IMR-90 (cell line): ENCODE measurements around the gene INA. TPM values are rescaled to one million over a fixed set of nuclear protein-coding genes. Genes with fewer than 3 reads are reported as not detected.

Source experiments
- ATAC-seq: fragments of 200-7000 bp; cut with Tn5 transposase; 2 replicates; pipeline ENCODE4 v1.9.1; 2020; ENCODE audit warnings: low read depth, mild to moderate bottlenecking, moderate library complexity
- BruUV-seq: library from RNA; stranded (reverse); fragments of 400-500 nt; replicated peaks from 2 replicates; lab custom pipeline; 2021; lab: Mats Ljungman, UMichigan
- CTCF ChIA-PET: fragments of 300-600 bp; formaldehyde crosslinking; extraction: SDS; loops from one replicate; lab custom pipeline; 2021; ENCODE audit warnings: antibody characterized with exemption; lab: Yijun Ruan, JAX
- POLR2A ChIA-PET: fragments of 300-600 bp; sonication (Branson Sonifier 250); formaldehyde crosslinking; loops from one replicate; lab custom pipeline; 2022; ENCODE audit warnings: antibody characterized with exemption; ENCODE audit not compliant: unreplicated experiment; lab: Charles Lee
- DNase-seq: peaks from one replicate; pipeline ENCODE4 v3.0.0; 2013
- H2AFZ ChIP-seq: replicated peaks from 2 replicates; pipeline ENCODE3; 2013; ENCODE audit warnings: low read length, mild to moderate bottlenecking; ENCODE audit not compliant: poor library complexity
- H2AK5ac ChIP-seq: 2 replicates; pipeline ENCODE4 v1.6.1; 2013; ENCODE audit warnings: low read depth, low read length, inconsistent platforms
- H2AK9ac ChIP-seq: replicated peaks from 2 replicates; pipeline ENCODE3; 2013; ENCODE audit warnings: mild to moderate bottlenecking, low read depth, low read length, moderate library complexity; ENCODE audit not compliant: poor library complexity
- H2BK120ac ChIP-seq: 2 replicates; pipeline ENCODE4 v1.6.1; 2013; ENCODE audit warnings: low read depth, low read length, inconsistent platforms
- H2BK15ac ChIP-seq: 3 replicates; pipeline ENCODE4 v1.6.1; 2013; ENCODE audit warnings: low read depth, low read length, inconsistent platforms
- H2BK20ac ChIP-seq: 2 replicates; pipeline ENCODE4 v1.6.1; 2013; ENCODE audit warnings: low read depth, mild to moderate bottlenecking, inconsistent platforms, low read length, moderate library complexity
- H2BK5ac ChIP-seq: 2 replicates; pipeline ENCODE4 v1.6.1; 2013; ENCODE audit warnings: mild to moderate bottlenecking, low read depth, low read length, inconsistent platforms; ENCODE audit not compliant: poor library complexity, severe bottlenecking
- H3K14ac ChIP-seq: replicated peaks from 2 replicates; pipeline ENCODE4 v1.6.1; 2013; ENCODE audit warnings: low read depth, low read length, inconsistent platforms
- H3K18ac ChIP-seq: 2 replicates; pipeline ENCODE4 v1.6.1; 2013; ENCODE audit warnings: low read depth, low read length, control low read depth
- H3K23ac ChIP-seq: 2 replicates; pipeline ENCODE4 v1.6.1; 2013; ENCODE audit warnings: low read depth, low read length, inconsistent platforms
- H3K27ac ChIP-seq: 2 replicates; pipeline ENCODE4 v1.5.1; 2013; ENCODE audit warnings: mild to moderate bottlenecking, control low read depth, low read length; ENCODE audit not compliant: insufficient read depth
- H3K27me3 ChIP-seq: 2 replicates; pipeline ENCODE4 v1.6.1; 2013; ENCODE audit warnings: low read length; ENCODE audit not compliant: control insufficient read depth, insufficient read depth
- H3K36me3 ChIP-seq: 2 replicates; pipeline ENCODE4 v1.6.1; 2013; ENCODE audit warnings: low read length, mixed read lengths; ENCODE audit not compliant: control insufficient read depth, insufficient read depth
- H3K4ac ChIP-seq: 2 replicates; pipeline ENCODE4 v1.6.1; 2013; ENCODE audit warnings: low read depth, low read length, inconsistent platforms
- H3K4me1 ChIP-seq: 2 replicates; pipeline ENCODE4 v1.6.1; 2013; ENCODE audit warnings: low read length, mixed read lengths; ENCODE audit not compliant: control insufficient read depth, insufficient read depth
- H3K4me2 ChIP-seq: 2 replicates; pipeline ENCODE4 v1.6.1; 2013; ENCODE audit warnings: low read depth, mild to moderate bottlenecking, control low read depth, low read length, moderate library complexity
- H3K4me3 ChIP-seq: 2 replicates; pipeline ENCODE4 v1.5.1; 2013; ENCODE audit warnings: low read depth, mild to moderate bottlenecking, control low read depth, low read length, moderate library complexity; ENCODE audit not compliant: insufficient read depth
- H3K56ac ChIP-seq: 2 replicates; pipeline ENCODE4 v1.6.1; 2013; ENCODE audit warnings: low read length, inconsistent platforms; ENCODE audit not compliant: insufficient read depth; ENCODE audit errors: extremely low read depth
- H3K79me1 ChIP-seq, 2 experiments: 2 replicates each; pipeline ENCODE4 v1.6.1; 2013; ENCODE audit warnings: low read length in 2 of 2, inconsistent platforms in 1 of 2, low read depth in 1 of 2
- H3K9ac ChIP-seq: 2 replicates; pipeline ENCODE4 v1.6.1; 2013; ENCODE audit warnings: low read depth, low read length, control low read depth
- H3K9me1 ChIP-seq: 2 replicates; pipeline ENCODE4 v1.6.1; 2013; ENCODE audit warnings: low read length, inconsistent platforms; ENCODE audit not compliant: insufficient read depth
- H3K9me3 ChIP-seq: 2 replicates; pipeline ENCODE4 v1.6.1; 2013; ENCODE audit warnings: low read length; ENCODE audit not compliant: control insufficient read depth, insufficient read depth
- H4K20me1 ChIP-seq: 2 replicates; pipeline ENCODE4 v1.6.1; 2013; ENCODE audit warnings: low read length, inconsistent platforms; ENCODE audit not compliant: insufficient read depth
- H4K5ac ChIP-seq: 2 replicates; pipeline ENCODE4 v1.6.1; 2013; ENCODE audit warnings: mild to moderate bottlenecking, low read depth, low read length, control low read depth
- H4K8ac ChIP-seq, 2 experiments: 2 replicates each; pipeline ENCODE4 v1.6.1; 2013; ENCODE audit warnings: low read depth in 2 of 2, low read length in 2 of 2, control low read depth in 1 of 2, inconsistent platforms in 1 of 2
- H4K91ac ChIP-seq: 2 replicates; pipeline ENCODE4 v1.6.1; 2013; ENCODE audit warnings: low read depth, low read length, inconsistent platforms; ENCODE audit not compliant: insufficient read depth
- BHLHE40 ChIP-seq: fragments of 150-350 bp; IDR thresholded peaks from 2 replicates; pipeline ENCODE4 v1.6.1; 2016; ENCODE audit warnings: mild to moderate bottlenecking, low read depth, low read length
- CEBPB ChIP-seq: IDR thresholded peaks from 2 replicates; pipeline ENCODE4 v1.6.1; 2012; ENCODE audit warnings: low read depth, low read length, improper control_type of control experiment
- FOS ChIP-seq: fragments of 150-350 bp; IDR thresholded peaks from 2 replicates; pipeline ENCODE4 v1.6.1; 2016; ENCODE audit warnings: low read depth, low read length
- MAZ ChIP-seq: IDR thresholded peaks from 2 replicates; pipeline ENCODE4 v1.6.1; 2012; ENCODE audit warnings: low read depth, mild to moderate bottlenecking, low read length, improper control_type of control experiment, moderate library complexity, borderline replicate concordance
- NFE2L2 ChIP-seq: fragments of 150-350 bp; IDR thresholded peaks from 2 replicates; pipeline ENCODE4 v1.6.1; 2016; ENCODE audit warnings: low read depth, mild to moderate bottlenecking, low read length
- RAD21 ChIP-seq: IDR thresholded peaks from 2 replicates; pipeline ENCODE4 v1.6.1; 2012; ENCODE audit warnings: low read length, improper control_type of control experiment
- whole genome bisulfite sequencing, 2 experiments: methylation state at CpG; one replicate each; pipeline versions ENCODE4 v1.1.5 to v1.1.7; 2013; ENCODE audit warnings: missing lambda C conversion rate in 2 of 2; ENCODE audit not compliant: insufficient read length in 1 of 2; ENCODE audit errors: extremely low coverage in 2 of 2; 5-methylcytosine and 5-hydroxymethylcytosine counted together
- dilution Hi-C: fragments of 300-500 bp; cut with HindIII; formaldehyde crosslinking; loops from one replicate; pipeline ENCODE4 v1.14.3; 2018; ENCODE audit warnings: low sequenced_read_pairs; ENCODE audit not compliant: unreplicated experiment
- in situ Hi-C: fragments of 300-500 bp; cut with MboI; formaldehyde crosslinking; loops from 3 replicates; pipeline ENCODE4 v1.14.3; 2019; ENCODE audit warnings: low sequenced_read_pairs, inconsistent platforms, mixed read lengths
- intact Hi-C: fragments of 100-400 bp; cut with micrococcal nuclease; formaldehyde crosslinking; loops from 2 replicates; pipeline ENCODE4 v1.10.0; 2022
- polyA plus RNA-seq, 3 experiments: library from polyadenylated mRNA; depleted of rRNA; stranded (reverse); fragments of >200 nt; gene quantifications; 2 replicates each; pipeline ENCODE4 v1.2.3, GENCODE V29; 2012; ENCODE audit warnings: low replicate concordance in 1 of 3
- total RNA-seq: library from RNA; depleted of rRNA; stranded (reverse); fragments of >200 nt; gene quantifications from 2 replicates; pipeline ENCODE4 v1.2.3, GENCODE V29; 2012
- TF ChIP-seq, protein P1 (sequence below): fragments of 150-350 bp; IDR thresholded peaks from 2 replicates; pipeline ENCODE4 v1.6.1; 2017; ENCODE audit warnings: mild to moderate bottlenecking, antibody characterized with exemption, low read length, low read depth
- TF ChIP-seq, protein P2 (sequence below): fragments of 150-350 bp; IDR thresholded peaks from 2 replicates; pipeline ENCODE4 v1.6.1; 2016; ENCODE audit warnings: low read depth, mild to moderate bottlenecking, low read length, moderate library complexity, borderline replicate concordance
- TF ChIP-seq, protein P3 (sequence below): conservative IDR thresholded peaks from 2 replicates; pipeline ENCODE4 v1.5.1; 2012; ENCODE audit warnings: mild to moderate bottlenecking, low read depth, low read length, improper control_type of control experiment

INA gene
- total and polyA plus RNA-seq, 2 of the 4 experiments (the other 2 are of a cell fraction) = 4.5 to 7.5 TPM

DNA sequence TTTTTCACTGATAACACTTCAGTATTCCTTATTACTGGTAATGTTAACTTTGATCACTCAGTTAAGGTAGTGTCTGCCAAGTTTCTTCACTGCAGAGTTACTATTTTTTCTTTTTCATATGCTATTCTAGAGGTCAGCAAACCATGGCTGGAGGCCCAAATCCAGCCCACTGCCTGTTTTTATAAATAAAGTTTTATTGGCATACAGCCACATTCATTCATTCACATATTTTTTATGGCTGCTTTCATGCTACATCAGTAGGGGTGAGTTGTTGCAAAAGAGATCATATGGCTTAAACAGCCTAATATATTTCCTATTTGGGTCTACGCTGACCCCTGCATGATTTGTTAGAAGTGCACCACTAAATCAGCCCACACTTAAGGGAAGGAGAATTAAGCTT lies 20.3 kb upstream of the INA start:
- ATAC-seq (no peak), DNase-seq (no peak)
- Histone ChIP-seq H3K9me3 (peaks cover 2% of the 10 kb centered on the region; the same call in 1 of the 2 replicates), H2BK5ac (no peak overlapping the region), H3K14ac (no peak overlapping the region), H4K8ac (no peak overlapping the region), H4K20me1 (no peaks in the 10 kb centered on the region), H2BK120ac (no peak overlapping the region), H2BK20ac (no peak overlapping the region), H2AK5ac (no peak overlapping the region), H2AK9ac (no peak overlapping the region), H2BK15ac (no peak overlapping the region), H3K23ac (no peak overlapping the region), H2AFZ (no peak overlapping the region), H3K4me2 (no peak overlapping the region), H3K9me1 (0 out of 2 replicates have a peak, but pooled peaks cover 3% of the 10 kb centered on the region), H3K4ac (no peak overlapping the region), H3K27me3 (no peaks in the 10 kb centered on the region), H3K56ac (no peak overlapping the region), H3K4me1 (no peaks in the 10 kb centered on the region), H3K4me3 (no peak overlapping the region), H4K91ac (no peak overlapping the region), H3K36me3 (no peaks in the 10 kb centered on the region), H3K9ac (no peak overlapping the region), H3K18ac (no peak overlapping the region), H3K27ac (no peak overlapping the region), H3K79me1 (no peaks in the 10 kb centered on the region), H4K5ac (no peak overlapping the region)
- intact Hi-C loops = no loop called here
- no TSS peak for BruUV-seq
- ChIA-PET CTCF (no interaction called here), POLR2A (no interaction called here)
- WGBS, 2 experiments = no CpG with 5 or more reads among the region's 1 CpG
- TF ChIP-seq, protein P1, sequence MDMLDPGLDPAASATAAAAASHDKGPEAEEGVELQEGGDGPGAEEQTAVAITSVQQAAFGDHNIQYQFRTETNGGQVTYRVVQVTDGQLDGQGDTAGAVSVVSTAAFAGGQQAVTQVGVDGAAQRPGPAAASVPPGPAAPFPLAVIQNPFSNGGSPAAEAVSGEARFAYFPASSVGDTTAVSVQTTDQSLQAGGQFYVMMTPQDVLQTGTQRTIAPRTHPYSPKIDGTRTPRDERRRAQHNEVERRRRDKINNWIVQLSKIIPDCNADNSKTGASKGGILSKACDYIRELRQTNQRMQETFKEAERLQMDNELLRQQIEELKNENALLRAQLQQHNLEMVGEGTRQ = no peak
- no peak for TF ChIP-seq RAD21
- no peak for TF ChIP-seq BHLHE40
- TF ChIP-seq FOS = no peak
- no peak for TF ChIP-seq MAZ
- no peak for TF ChIP-seq NFE2L2
- TF ChIP-seq, protein P2, sequence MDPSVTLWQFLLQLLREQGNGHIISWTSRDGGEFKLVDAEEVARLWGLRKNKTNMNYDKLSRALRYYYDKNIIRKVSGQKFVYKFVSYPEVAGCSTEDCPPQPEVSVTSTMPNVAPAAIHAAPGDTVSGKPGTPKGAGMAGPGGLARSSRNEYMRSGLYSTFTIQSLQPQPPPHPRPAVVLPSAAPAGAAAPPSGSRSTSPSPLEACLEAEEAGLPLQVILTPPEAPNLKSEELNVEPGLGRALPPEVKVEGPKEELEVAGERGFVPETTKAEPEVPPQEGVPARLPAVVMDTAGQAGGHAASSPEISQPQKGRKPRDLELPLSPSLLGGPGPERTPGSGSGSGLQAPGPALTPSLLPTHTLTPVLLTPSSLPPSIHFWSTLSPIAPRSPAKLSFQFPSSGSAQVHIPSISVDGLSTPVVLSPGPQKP = no peak
- TF ChIP-seq, protein P3, sequence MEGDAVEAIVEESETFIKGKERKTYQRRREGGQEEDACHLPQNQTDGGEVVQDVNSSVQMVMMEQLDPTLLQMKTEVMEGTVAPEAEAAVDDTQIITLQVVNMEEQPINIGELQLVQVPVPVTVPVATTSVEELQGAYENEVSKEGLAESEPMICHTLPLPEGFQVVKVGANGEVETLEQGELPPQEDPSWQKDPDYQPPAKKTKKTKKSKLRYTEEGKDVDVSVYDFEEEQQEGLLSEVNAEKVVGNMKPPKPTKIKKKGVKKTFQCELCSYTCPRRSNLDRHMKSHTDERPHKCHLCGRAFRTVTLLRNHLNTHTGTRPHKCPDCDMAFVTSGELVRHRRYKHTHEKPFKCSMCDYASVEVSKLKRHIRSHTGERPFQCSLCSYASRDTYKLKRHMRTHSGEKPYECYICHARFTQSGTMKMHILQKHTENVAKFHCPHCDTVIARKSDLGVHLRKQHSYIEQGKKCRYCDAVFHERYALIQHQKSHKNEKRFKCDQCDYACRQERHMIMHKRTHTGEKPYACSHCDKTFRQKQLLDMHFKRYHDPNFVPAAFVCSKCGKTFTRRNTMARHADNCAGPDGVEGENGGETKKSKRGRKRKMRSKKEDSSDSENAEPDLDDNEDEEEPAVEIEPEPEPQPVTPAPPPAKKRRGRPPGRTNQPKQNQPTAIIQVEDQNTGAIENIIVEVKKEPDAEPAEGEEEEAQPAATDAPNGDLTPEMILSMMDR = no peak
- TF ChIP-seq CEBPB = no peak
- dilution Hi-C loops = no loop called here
- in situ Hi-C loops = no loop called here
